ENCODE data around the gene ZGPAT. TPM values are rescaled to one million over a fixed set of nuclear protein-coding genes. Genes with fewer than 3 reads are reported as not detected.

ZGPAT gene
- total and polyA plus RNA-seq, 2 of the 8 experiments (the other 6 are each of a cell fraction or from before 2014, with no cell fraction given), result 14.5 to 21.4 TPM

DNA sequence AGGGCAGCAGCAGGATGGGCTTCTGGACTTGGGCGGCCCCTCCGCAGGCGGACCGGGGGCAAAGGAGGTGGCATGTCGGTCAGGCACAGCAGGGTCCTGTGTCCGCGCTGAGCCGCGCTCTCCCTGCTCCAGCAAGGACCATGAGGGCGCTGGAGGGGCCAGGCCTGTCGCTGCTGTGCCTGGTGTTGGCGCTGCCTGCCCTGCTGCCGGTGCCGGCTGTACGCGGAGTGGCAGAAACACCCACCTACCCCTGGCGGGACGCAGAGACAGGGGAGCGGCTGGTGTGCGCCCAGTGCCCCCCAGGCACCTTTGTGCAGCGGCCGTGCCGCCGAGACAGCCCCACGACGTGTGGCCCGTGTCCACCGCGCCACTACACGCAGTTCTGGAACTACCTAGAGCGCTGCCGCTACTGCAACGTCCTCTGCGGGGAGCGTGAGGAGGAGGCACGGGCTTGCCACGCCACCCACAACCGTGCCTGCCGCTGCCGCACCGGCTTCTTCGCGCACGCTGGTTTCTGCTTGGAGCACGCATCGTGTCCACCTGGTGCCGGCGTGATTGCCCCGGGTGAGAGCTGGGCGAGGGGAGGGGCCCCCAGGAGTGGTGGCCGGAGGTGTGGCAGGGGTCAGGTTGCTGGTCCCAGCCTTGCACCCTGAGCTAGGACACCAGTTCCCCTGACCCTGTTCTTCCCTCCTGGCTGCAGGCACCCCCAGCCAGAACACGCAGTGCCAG lies 11.0 kb upstream of the ZGPAT start, which contains the start of gene TNFRSF6B:
TNFRSF6B (plus strand) TSS at position 25 of the 729 bp plus-strand sequence; CDS start at position 141, 116 bp downstream.
- no peaks in the 10 kb centered on the region; a peak in 1 of 4 replicates for H3K9me3 ChIP-seq (ENCODE audit: insufficient read depth in 2 of 2, low read depth in 1 of 2, low read length in 1 of 2)
- peak within 1 kb of the TSS; percentile 55 for H4K91ac ChIP-seq (replicated peaks; ENCODE audit: insufficient read length, low read length)
- H3K27ac ChIP-seq (ENCODE audit: low read depth, low read length), result no peak within 1 kb of the TSS
- H3K4me1 ChIP-seq (replicated peaks in 1 of 4; ENCODE audit: control insufficient read depth in 3 of 4, insufficient read depth in 4 of 4, low read length in 3 of 4), result peaks cover 0 to 12% (median 7%) of the 10 kb centered on the region in 4 experiments; a peak in 4 of 7 replicates
- H4K5ac ChIP-seq (ENCODE audit: insufficient read length, low read depth, low read length), result peak within 1 kb of the TSS; percentile 21
- H3K27me3 ChIP-seq (replicated peaks in 1 of 4; ENCODE audit: control insufficient read depth in 3 of 4, extremely low read depth in 1 of 4, insufficient read depth in 3 of 4, low read length in 3 of 4), result no peaks in the 10 kb centered on the region
- DNase-seq (ENCODE audit: low read depth in 1 of 2, low spot score in 2 of 2) (peak in 1 of 2 experiments; percentile 78), FAIRE-seq (no peak)
- H2BK12ac ChIP-seq (ENCODE audit: low read depth, low read length), result peak within 1 kb of the TSS; percentile 17; the same call in 1 of the 2 replicates
- H2AFZ ChIP-seq (ENCODE audit: low read length), result no peak within 1 kb of the TSS
- peak within 1 kb of the TSS; percentile 78 for H3K18ac ChIP-seq (ENCODE audit: extremely low read depth, low read length)
- H3K9ac ChIP-seq (replicated peaks in 1 of 4; ENCODE audit: extremely low read depth in 1 of 4, low read depth in 3 of 4, low read length in 3 of 4), result 0 out of 7 replicates have a peak within 1 kb of the TSS, but pooled peaks of 1 of the 4 experiments have one; percentile 2
- H3K36me3 ChIP-seq (ENCODE audit: control insufficient read depth in 2 of 4, insufficient read depth in 4 of 4, low read length in 3 of 4), result peaks cover 0 to 3% (median 0%) of the 10 kb centered on the region in 4 experiments; a peak in 1 of 8 replicates
- no peak within 1 kb of the TSS for H2BK120ac ChIP-seq (replicated peaks; ENCODE audit: low read depth, low read length)
- no peak within 1 kb of the TSS for H2AK5ac ChIP-seq (ENCODE audit: low read depth, low read length)
- no peaks in the 10 kb centered on the region for H3K79me1 ChIP-seq (ENCODE audit: low read depth, low read length)
- no peaks in the 10 kb centered on the region for H3K79me2 ChIP-seq (ENCODE audit: control insufficient read depth in 1 of 2, insufficient read depth in 2 of 2, low read length in 2 of 2)
- ChIA-PET POLR2A (ENCODE audit: partially characterized antibody) (interaction anchor here (0.6 to 4.2 kb wide), 16 partner anchors 9 to 213 kb away, joined by 3 to 49 read pairs (median 4); partner anchors contain the start of genes ARFRP1, GMEB2, LIME1 and RTEL1), CTCF (ENCODE audit: partially characterized antibody) (interaction anchor here (0.6 to 2.4 kb wide), 7 partner anchors 11 to 159 kb away, joined by 3 to 8 read pairs (median 4); partner anchors contain the start of genes ARFRP1, PTK6 and ZGPAT)
- H3K23ac ChIP-seq (ENCODE audit: insufficient read length), result no peak within 1 kb of the TSS
- peak within 1 kb of the TSS; percentile 95 for H4K8ac ChIP-seq (ENCODE audit: extremely low read depth, insufficient read depth, low read length)
- H3K4me3 ChIP-seq (ENCODE audit: extremely low read depth in 1 of 4, insufficient read depth in 2 of 4, low read depth in 3 of 4, low read length in 4 of 4), result peak within 1 kb of the TSS in 3 of 4 experiments; percentile 18 to 45 (median 32); a peak in 7 of 8 replicates
- H3K4ac ChIP-seq (replicated peaks; ENCODE audit: insufficient read length, low read depth, low read length), result no peak within 1 kb of the TSS
- no peak within 1 kb of the TSS for H3K56ac ChIP-seq (replicated peaks; ENCODE audit: insufficient read length, low read depth, low read length)
- peak within 1 kb of the TSS; percentile 95; the same call in 1 of the 2 replicates for H2BK15ac ChIP-seq (ENCODE audit: low read length)
- peaks cover 0 to 15% of the 10 kb centered on the region in 2 experiments for H4K20me1 ChIP-seq (replicated peaks in 1 of 2; ENCODE audit: control insufficient read depth in 1 of 2, insufficient read depth in 2 of 2, low read length in 2 of 2)
- WGBS, 2 experiments (ENCODE audit: extremely low coverage in 1 of 2, insufficient coverage in 1 of 2, insufficient read length in 1 of 2, insufficient replicate concordance in 2 of 2, low coverage in 1 of 2, low lambda C conversion rate in 2 of 2, missing lambda C conversion rate in 1 of 2), result 40% methylated on average over 44 of the region's 52 CpGs; no CpG with 5 or more reads in 1 of the 2 experiments
- peaks cover 8% of the 10 kb centered on the region; the same call in 1 of the 2 replicates for H3K23me2 ChIP-seq (ENCODE audit: low read depth, low read length)
- no peak within 1 kb of the TSS for H3K14ac ChIP-seq (ENCODE audit: insufficient read length)
- no peak within 1 kb of the TSS for H2BK20ac ChIP-seq (ENCODE audit: low read length)
- H2BK5ac ChIP-seq (ENCODE audit: low read depth, low read length), result peak within 1 kb of the TSS; percentile 60
- H3K4me2 ChIP-seq (ENCODE audit: insufficient read depth in 1 of 2, low read depth in 2 of 2, low read length in 2 of 2), result peak within 1 kb of the TSS; percentile 58 to 65
- TF ChIP-seq ASH2L (IDR thresholded peaks at IDR 0.05; ENCODE audit: low read length), result no peak
- TF ChIP-seq POLR2AphosphoS5 (IDR thresholded peaks at IDR 0.05; ENCODE audit: low read depth, low read length), result peak; percentile 64
- no peak for TF ChIP-seq EZH2 (IDR thresholded peaks at IDR 0.05; ENCODE audit: low read depth, low read length, severe bottlenecking)
- no peak for TF ChIP-seq NANOG (IDR thresholded peaks at IDR 0.05; ENCODE audit: insufficient read depth, low read depth, low read length, poor library complexity, severe bottlenecking)
- no peak for TF ChIP-seq SP1 (IDR thresholded peaks at IDR 0.05; ENCODE audit: low read depth, low read length)
- TF ChIP-seq RNF2 (IDR thresholded peaks at IDR 0.05; ENCODE audit: borderline replicate concordance, low read depth, low read length, missing control alignments, poor library complexity, severe bottlenecking), result no peak
- TF ChIP-seq RBBP5 (IDR thresholded peaks at IDR 0.05; ENCODE audit: borderline replicate concordance, low read depth, low read length), result no peak
- no peak for TF ChIP-seq CTCF (IDR thresholded peaks at IDR 0.05; ENCODE audit: control extremely low read depth in 1 of 3, insufficient read depth in 1 of 3, low read depth in 1 of 3, low read length in 3 of 3)

Data from H1 (cell line).